Endothelial cell of umbilical vein (primary cell): ENCODE measurements around the gene TACC3.

Experiments used
- FOS ChIP-seq: IDR thresholded peaks from 2 replicates; pipeline ENCODE4 v1.6.1; 2011; ENCODE audit warnings: mild to moderate bottlenecking, low read length, moderate library complexity, borderline replicate concordance; ENCODE audit not compliant: insufficient read depth
- POLR2AphosphoS5 ChIP-seq: IDR thresholded peaks from 2 replicates; pipeline ENCODE4 v1.6.1; 2012; ENCODE audit warnings: low read depth, mild to moderate bottlenecking, control low read depth, low read length, moderate library complexity; ENCODE audit not compliant: insufficient read depth
- TF ChIP-seq, protein P1 (sequence below), 2 donors: IDR thresholded peaks; 1 replicate in 1 of 2; 2 replicates in 1 of 2; pipeline ENCODE4 v1.5.1; 2011; ENCODE audit warnings: low read length in 2 of 2, mild to moderate bottlenecking in 2 of 2, moderate library complexity in 2 of 2, control low read depth in 1 of 2, inconsistent platforms in 1 of 2, low read depth in 1 of 2; ENCODE audit not compliant: insufficient read depth in 1 of 2; ENCODE audit errors: extremely low read depth in 1 of 2
- TF ChIP-seq, protein P2 (sequence below): IDR thresholded peaks from 2 replicates; pipeline ENCODE4 v1.6.1; 2011; ENCODE audit not compliant: insufficient read depth, insufficient read length

DNA sequence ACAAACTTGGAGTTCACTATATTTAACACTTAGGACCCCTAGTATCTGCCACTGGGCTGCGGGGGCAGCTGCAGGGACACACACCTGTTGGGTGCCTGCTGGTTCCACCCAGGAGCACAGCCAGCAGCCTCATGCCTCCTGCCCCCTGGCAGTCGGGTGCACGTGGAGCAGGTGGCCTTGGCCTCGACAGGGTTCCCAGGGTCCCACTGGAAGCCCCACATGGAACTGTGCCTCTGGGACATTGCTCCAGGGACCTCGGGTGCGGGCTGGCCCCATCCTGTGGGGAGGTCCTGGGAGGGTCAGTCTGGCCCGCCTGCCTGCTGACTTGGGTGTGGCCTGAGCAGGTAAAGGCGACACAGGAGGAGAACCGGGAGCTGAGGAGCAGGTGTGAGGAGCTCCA is 18.0 kb downstream of the TACC3 start:
- TF ChIP-seq, protein P1, sequence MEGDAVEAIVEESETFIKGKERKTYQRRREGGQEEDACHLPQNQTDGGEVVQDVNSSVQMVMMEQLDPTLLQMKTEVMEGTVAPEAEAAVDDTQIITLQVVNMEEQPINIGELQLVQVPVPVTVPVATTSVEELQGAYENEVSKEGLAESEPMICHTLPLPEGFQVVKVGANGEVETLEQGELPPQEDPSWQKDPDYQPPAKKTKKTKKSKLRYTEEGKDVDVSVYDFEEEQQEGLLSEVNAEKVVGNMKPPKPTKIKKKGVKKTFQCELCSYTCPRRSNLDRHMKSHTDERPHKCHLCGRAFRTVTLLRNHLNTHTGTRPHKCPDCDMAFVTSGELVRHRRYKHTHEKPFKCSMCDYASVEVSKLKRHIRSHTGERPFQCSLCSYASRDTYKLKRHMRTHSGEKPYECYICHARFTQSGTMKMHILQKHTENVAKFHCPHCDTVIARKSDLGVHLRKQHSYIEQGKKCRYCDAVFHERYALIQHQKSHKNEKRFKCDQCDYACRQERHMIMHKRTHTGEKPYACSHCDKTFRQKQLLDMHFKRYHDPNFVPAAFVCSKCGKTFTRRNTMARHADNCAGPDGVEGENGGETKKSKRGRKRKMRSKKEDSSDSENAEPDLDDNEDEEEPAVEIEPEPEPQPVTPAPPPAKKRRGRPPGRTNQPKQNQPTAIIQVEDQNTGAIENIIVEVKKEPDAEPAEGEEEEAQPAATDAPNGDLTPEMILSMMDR (IDR thresholded peaks at IDR 0.05; ENCODE audit: extremely low read depth in 1 of 2, insufficient read depth in 1 of 2, low read depth in 1 of 2, low read length in 2 of 2), result no peak
- TF ChIP-seq POLR2AphosphoS5, result no peak
- TF ChIP-seq, protein P2, sequence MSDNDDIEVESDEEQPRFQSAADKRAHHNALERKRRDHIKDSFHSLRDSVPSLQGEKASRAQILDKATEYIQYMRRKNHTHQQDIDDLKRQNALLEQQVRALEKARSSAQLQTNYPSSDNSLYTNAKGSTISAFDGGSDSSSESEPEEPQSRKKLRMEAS, result no peak
- TF ChIP-seq FOS, result no peak
